ENCODE data around the gene MEF2C.

GRCh38 chr5:88682131-88682530 is 200.9 kb downstream of the MEF2C start:
- TF ChIP-seq CTCF (IDR thresholded peaks at IDR 0.05) (no peak), POLR2A (IDR thresholded peaks at IDR 0.05) (no peak), EP300 (IDR thresholded peaks at IDR 0.05; ENCODE audit: low read depth) (no peak)
